Measurements from ENCODE around the gene ZP2. TPM values are rescaled to one million over a fixed set of nuclear protein-coding genes. Genes with fewer than 3 reads are reported as not detected.

The ZP2 gene
- total RNA-seq, 1 experiment from 2014 or later: not detected

DNA sequence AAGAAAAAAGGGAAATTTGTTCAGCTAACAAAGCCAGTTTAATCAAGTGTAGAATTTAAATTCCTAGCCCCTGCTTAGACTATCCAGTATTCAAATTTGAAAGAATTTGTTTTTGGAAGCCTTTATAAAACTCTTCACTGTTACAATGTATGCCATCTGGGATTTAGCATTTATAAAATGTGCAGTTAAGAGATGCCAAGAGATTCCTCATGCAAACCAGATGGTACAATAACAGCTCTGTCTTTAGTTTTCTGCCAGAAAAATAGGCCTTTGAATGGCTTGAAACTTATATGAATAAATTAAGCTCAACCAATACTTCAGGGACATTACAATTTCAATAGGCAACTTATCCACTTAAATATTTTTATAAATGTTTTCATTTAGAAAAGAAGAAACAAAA, 15.4 kb upstream of the ZP2 start:
- intact Hi-C loops (cut with micrococcal nuclease): no loop called here
- H2AFZ ChIP-seq (ENCODE audit: low read length): no peak overlapping the region
- TF ChIP-seq CTCF (conservative IDR thresholded peaks at IDR 0.05; ENCODE audit: low read depth, low read length): no peak
- no peak for TF ChIP-seq EZH2 (IDR thresholded peaks at IDR 0.05; ENCODE audit: low read length, unreplicated experiment)
- no peak for TF ChIP-seq EZH2phosphoT487 (IDR thresholded peaks at IDR 0.05; ENCODE audit: borderline replicate concordance, low read length)
- no TSS peak for BruUV-seq (replicated peaks)
- no peaks in the 10 kb centered on the region for H3K9me2 ChIP-seq (replicated peaks; ENCODE audit: low read length)
- H3K79me2 ChIP-seq (ENCODE audit: low read length): no peaks in the 10 kb centered on the region
- H3K27me3 ChIP-seq (ENCODE audit: low read length): peaks cover 75% of the 10 kb centered on the region
- no peaks in the 10 kb centered on the region for H3K4me1 ChIP-seq (ENCODE audit: insufficient read depth, low read length)
- no peaks in the 10 kb centered on the region for H3F3A ChIP-seq (ENCODE audit: low read length, unreplicated experiment)
- POLR2A ChIA-PET (ENCODE audit: unreplicated experiment): no interaction called here
- no peak overlapping the region for H3K4me2 ChIP-seq (ENCODE audit: low read length)
- H3K4me3 ChIP-seq (ENCODE audit: low read length): no peak overlapping the region
- CTCF ChIA-PET: no interaction called here
- no peak overlapping the region for H3K9ac ChIP-seq (ENCODE audit: low read length)
- H3K36me3 ChIP-seq (ENCODE audit: low read depth, low read length): no peaks in the 10 kb centered on the region
- no peaks in the 10 kb centered on the region for H4K20me1 ChIP-seq (ENCODE audit: low read length)
- no peak overlapping the region for H3K27ac ChIP-seq (ENCODE audit: low read length)
- no peak for DNase-seq
- no peaks in the 10 kb centered on the region for H3K9me3 ChIP-seq (ENCODE audit: low read length)
- ATAC-seq: no peak

DNA sequence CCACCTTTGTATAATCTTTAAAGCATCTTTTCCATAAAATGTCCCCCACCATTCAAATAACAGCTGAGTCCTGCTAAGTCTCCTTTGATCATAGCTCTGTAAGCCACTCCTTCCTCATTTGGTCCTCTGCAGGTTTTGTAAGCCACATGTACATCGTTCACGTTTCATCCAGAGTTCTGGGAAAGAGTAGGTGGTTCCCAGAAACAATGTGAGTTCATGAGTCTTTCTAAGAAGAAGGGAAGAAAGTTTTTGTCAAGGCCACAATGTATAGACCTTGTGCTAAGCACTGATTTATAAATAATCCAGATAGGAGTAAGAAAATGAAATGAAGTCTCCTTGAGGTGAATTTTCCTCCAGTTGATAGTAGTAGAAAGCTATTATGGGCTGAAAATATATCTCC, 13.4 kb upstream of the ZP2 start:
- ChIA-PET CTCF (no interaction called here), POLR2A (ENCODE audit: unreplicated experiment) (no interaction called here)
- intact Hi-C loops (cut with micrococcal nuclease): no loop called here
- ATAC-seq (no peak), DNase-seq (no peak)
- BruUV-seq (replicated peaks): no TSS peak
- no peaks in the 10 kb centered on the region for H3K9me3 ChIP-seq (ENCODE audit: low read length)
- H4K20me1 ChIP-seq (ENCODE audit: low read length): no peaks in the 10 kb centered on the region
- no peak overlapping the region for H3K4me2 ChIP-seq (ENCODE audit: low read length)
- no peaks in the 10 kb centered on the region for H3K36me3 ChIP-seq (ENCODE audit: low read depth, low read length)
- no peak overlapping the region for H3K4me3 ChIP-seq (ENCODE audit: low read length)
- H3K9ac ChIP-seq (ENCODE audit: low read length): no peak overlapping the region
- no peaks in the 10 kb centered on the region for H3K79me2 ChIP-seq (ENCODE audit: low read length)
- H3K27me3 ChIP-seq (ENCODE audit: low read length): peaks cover 60% of the 10 kb centered on the region
- no peaks in the 10 kb centered on the region for H3K9me2 ChIP-seq (replicated peaks; ENCODE audit: low read length)
- H3K4me1 ChIP-seq (ENCODE audit: insufficient read depth, low read length): no peaks in the 10 kb centered on the region
- H3F3A ChIP-seq (ENCODE audit: low read length, unreplicated experiment): no peaks in the 10 kb centered on the region
- no peak overlapping the region for H2AFZ ChIP-seq (ENCODE audit: low read length)
- TF ChIP-seq EZH2 (IDR thresholded peaks at IDR 0.05; ENCODE audit: low read length, unreplicated experiment) (no peak), CTCF (conservative IDR thresholded peaks at IDR 0.05; ENCODE audit: low read depth, low read length) (no peak), EZH2phosphoT487 (IDR thresholded peaks at IDR 0.05; ENCODE audit: borderline replicate concordance, low read length) (no peak)
- no peak overlapping the region for H3K27ac ChIP-seq (ENCODE audit: low read length)

DNA sequence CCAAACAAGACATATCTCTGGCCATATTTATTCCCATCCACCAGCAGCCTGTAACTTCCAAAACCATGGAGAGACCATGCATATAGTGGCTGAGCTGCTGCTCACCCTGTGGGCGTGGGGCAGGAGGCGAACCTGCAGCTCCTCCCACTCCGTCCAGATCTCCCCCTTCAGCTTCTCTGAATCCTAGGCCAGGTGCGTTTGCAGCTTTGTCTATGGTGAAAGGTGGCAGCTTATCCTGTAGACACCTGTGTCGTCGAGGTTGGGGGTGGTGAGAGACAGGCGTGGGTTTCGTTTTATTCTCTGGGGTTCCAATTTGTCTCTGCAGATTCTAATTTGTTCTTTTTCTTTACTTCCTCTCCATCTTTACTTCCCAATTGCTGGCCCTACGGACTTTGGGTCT, 12.4 kb upstream of the ZP2 start:
- Histone ChIP-seq H3K4me2 (ENCODE audit: low read length) (no peak overlapping the region), H2AFZ (ENCODE audit: low read length) (no peak overlapping the region), H3K4me3 (ENCODE audit: low read length) (no peak overlapping the region), H4K20me1 (ENCODE audit: low read length) (no peaks in the 10 kb centered on the region), H3K36me3 (ENCODE audit: low read depth, low read length) (no peaks in the 10 kb centered on the region), H3K79me2 (ENCODE audit: low read length) (no peaks in the 10 kb centered on the region), H3K9ac (ENCODE audit: low read length) (no peak overlapping the region), H3K9me2 (replicated peaks; ENCODE audit: low read length) (no peaks in the 10 kb centered on the region), H3K9me3 (ENCODE audit: low read length) (no peaks in the 10 kb centered on the region), H3K27ac (ENCODE audit: low read length) (no peak overlapping the region), H3F3A (ENCODE audit: low read length, unreplicated experiment) (no peaks in the 10 kb centered on the region), H3K27me3 (ENCODE audit: low read length) (peaks cover 52% of the 10 kb centered on the region), H3K4me1 (ENCODE audit: insufficient read depth, low read length) (no peaks in the 10 kb centered on the region)
- CTCF ChIA-PET: no interaction called here
- DNase-seq (no peak), ATAC-seq (no peak)
- BruUV-seq (replicated peaks): no TSS peak
- POLR2A ChIA-PET (ENCODE audit: unreplicated experiment): no interaction called here
- TF ChIP-seq CTCF (conservative IDR thresholded peaks at IDR 0.05; ENCODE audit: low read depth, low read length): no peak
- intact Hi-C loops (cut with micrococcal nuclease): no loop called here

Measured in PC-3 (cell line).